Vagina (tissue), 2 donors: ENCODE results near the gene DHPS. TPM values are rescaled to one million over a fixed set of nuclear protein-coding genes. Genes with fewer than 3 reads are reported as not detected.
A peak's percentile ranks its signal among the peaks of the same experiment; 100 is the strongest.
"Not testable (repeated sequence)": the region's sequence is repeated elsewhere in the genome, so short reads cannot be mapped to it uniquely, and the experiment has no call there.

Source experiments
- DNase-seq, 2 donors: peaks; one replicate each; pipeline ENCODE4 v3.0.0-alpha.2; 2017; ENCODE audit errors: extremely low spot score in 2 of 2
- H3K27ac ChIP-seq: fragments of 200-600 bp; sonication (generic); one replicate; pipeline ENCODE4 v1.5.1; 2019
- H3K27me3 ChIP-seq: fragments of 200-600 bp; sonication (generic); one replicate; pipeline ENCODE4 v1.5.1; 2019
- H3K36me3 ChIP-seq, 2 donors: fragments of 200-600 bp; sonication (generic); one replicate each; pipeline ENCODE4 v1.5.1; 2017 to 2019
- H3K4me1 ChIP-seq: fragments of 200-600 bp; sonication (generic); one replicate; pipeline ENCODE4 v1.5.1; 2019
- H3K4me3 ChIP-seq, 2 donors: fragments of 200-600 bp; sonication (generic); 1 replicate in 1 of 2; 2 replicates in 1 of 2; pipeline ENCODE4 v1.5.1; 2016 to 2019
- H3K9me3 ChIP-seq: fragments of 200-600 bp; sonication (generic); one replicate; pipeline ENCODE4 v1.5.1; 2019
- POLR2A ChIP-seq, 2 donors: fragments of 450-650 bp; IDR thresholded peaks; one replicate each; pipeline ENCODE4 v1.6.1; 2017; ENCODE audit warnings: antibody characterized with exemption in 2 of 2, mild to moderate bottlenecking in 2 of 2, moderate library complexity in 2 of 2
- POLR2AphosphoS5 ChIP-seq, 2 donors: sonication (generic); formaldehyde crosslinking; IDR thresholded peaks; one replicate each; pipeline ENCODE4 v1.9.0; 2017; ENCODE audit warnings: antibody characterized with exemption in 2 of 2, mild to moderate bottlenecking in 2 of 2, low read depth in 1 of 2; ENCODE audit not compliant: insufficient read depth in 1 of 2
- intact Hi-C: fragments of 100-400 bp; cut with DNase I; formaldehyde crosslinking; loops from one replicate; pipeline ENCODE4 v1.15.1; 2023
- total RNA-seq: library from RNA; depleted of rRNA; stranded (reverse); fragments of >200 nt; gene quantifications from one replicate; pipeline ENCODE4 v1.2.3, GENCODE V29; 2016
- TF ChIP-seq, protein P1 (sequence below), 3 experiments: fragments of 450-650 bp in 2 of 3; fragments of 200-600 bp in 1 of 3; sonication (generic) in 1 of 3; IDR thresholded peaks; one replicate each; pipeline ENCODE4 v1.5.1; 2017 to 2019; ENCODE audit warnings: antibody characterized with exemption in 3 of 3, mild to moderate bottlenecking in 2 of 3, moderate library complexity in 2 of 3

DHPS gene
- total RNA-seq, 1 donor from 2014 or later = 119 TPM

DNA sequence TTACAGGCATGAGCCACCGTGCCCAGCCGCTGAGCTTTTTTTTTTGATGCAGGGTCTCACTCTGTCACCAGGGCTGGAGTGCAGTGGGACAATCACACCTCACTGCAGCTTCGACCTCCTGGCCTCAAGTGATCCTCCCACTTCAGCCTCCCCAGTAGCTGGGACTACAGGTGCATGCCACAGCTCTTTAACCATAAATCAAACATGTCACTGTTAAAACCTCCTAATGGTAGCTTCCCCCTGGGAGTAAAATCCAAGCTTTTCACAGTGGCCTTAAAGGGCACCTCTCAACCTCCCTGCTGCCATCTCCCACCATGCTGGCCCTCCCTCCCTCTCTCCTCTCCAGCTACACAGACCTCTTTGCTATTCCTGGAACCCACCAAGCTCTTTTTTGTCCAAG lies 4.2 kb upstream of the DHPS start:
- H3K4me3 ChIP-seq = no peak overlapping the region
- H3K9me3 ChIP-seq = no peaks in the 10 kb centered on the region
- no peaks in the 10 kb centered on the region for H3K27me3 ChIP-seq
- intact Hi-C loops = no loop called here
- H3K36me3 ChIP-seq = no peaks in the 10 kb centered on the region
- no peak for DNase-seq
- no peak for TF ChIP-seq POLR2A (IDR thresholded peaks at IDR 0.05)
- TF ChIP-seq, protein P1, sequence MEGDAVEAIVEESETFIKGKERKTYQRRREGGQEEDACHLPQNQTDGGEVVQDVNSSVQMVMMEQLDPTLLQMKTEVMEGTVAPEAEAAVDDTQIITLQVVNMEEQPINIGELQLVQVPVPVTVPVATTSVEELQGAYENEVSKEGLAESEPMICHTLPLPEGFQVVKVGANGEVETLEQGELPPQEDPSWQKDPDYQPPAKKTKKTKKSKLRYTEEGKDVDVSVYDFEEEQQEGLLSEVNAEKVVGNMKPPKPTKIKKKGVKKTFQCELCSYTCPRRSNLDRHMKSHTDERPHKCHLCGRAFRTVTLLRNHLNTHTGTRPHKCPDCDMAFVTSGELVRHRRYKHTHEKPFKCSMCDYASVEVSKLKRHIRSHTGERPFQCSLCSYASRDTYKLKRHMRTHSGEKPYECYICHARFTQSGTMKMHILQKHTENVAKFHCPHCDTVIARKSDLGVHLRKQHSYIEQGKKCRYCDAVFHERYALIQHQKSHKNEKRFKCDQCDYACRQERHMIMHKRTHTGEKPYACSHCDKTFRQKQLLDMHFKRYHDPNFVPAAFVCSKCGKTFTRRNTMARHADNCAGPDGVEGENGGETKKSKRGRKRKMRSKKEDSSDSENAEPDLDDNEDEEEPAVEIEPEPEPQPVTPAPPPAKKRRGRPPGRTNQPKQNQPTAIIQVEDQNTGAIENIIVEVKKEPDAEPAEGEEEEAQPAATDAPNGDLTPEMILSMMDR (IDR thresholded peaks at IDR 0.05) = no peak
- TF ChIP-seq POLR2AphosphoS5 (IDR thresholded peaks at IDR 0.05; ENCODE audit: insufficient read depth in 1 of 2, low read depth in 1 of 2) = no peak
- H3K27ac ChIP-seq = no peak overlapping the region
- peaks cover 2% of the 10 kb centered on the region for H3K4me1 ChIP-seq

DNA sequence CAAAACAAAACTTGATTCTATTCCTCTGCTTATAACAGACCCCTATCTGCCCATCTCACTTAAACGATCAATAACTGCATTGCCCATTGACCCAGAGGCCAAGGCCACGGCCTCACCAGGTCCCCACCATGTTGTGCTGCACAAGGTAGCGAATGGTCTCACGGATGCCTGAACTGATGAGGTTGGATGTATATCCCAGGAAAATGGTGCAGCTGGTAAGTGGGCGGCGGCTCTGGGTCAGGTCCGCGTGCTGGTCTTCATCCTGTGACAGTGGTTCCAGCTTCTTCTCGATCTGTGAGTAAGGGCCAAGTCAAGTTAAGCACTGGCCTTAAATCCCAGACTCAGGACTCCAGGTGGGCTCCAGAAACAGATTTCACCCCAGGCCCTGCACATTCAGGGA lies 1.6 kb downstream of the DHPS start:
- no peaks in the 10 kb centered on the region for H3K27me3 ChIP-seq
- no peak overlapping the region for H3K4me3 ChIP-seq
- peaks cover 24% of the 10 kb centered on the region for H3K4me1 ChIP-seq
- intact Hi-C loops = no loop called here
- DNase-seq = no peak
- H3K9me3 ChIP-seq = no peaks in the 10 kb centered on the region
- H3K36me3 ChIP-seq = peaks cover 0 to 49% of the 10 kb centered on the region in 2 donors
- H3K27ac ChIP-seq = no peak overlapping the region
- TF ChIP-seq, protein P1 (IDR thresholded peaks at IDR 0.05) = no peak
- TF ChIP-seq POLR2AphosphoS5 (IDR thresholded peaks at IDR 0.05; ENCODE audit: insufficient read depth in 1 of 2, low read depth in 1 of 2) (no peak), POLR2A (IDR thresholded peaks at IDR 0.05) (no peak)

GRCh38 chr19:12678039-12678438 lies 3.6 kb downstream of the DHPS start:
- Histone ChIP-seq H3K36me3 (peaks cover 0 to 65% of the 10 kb centered on the region in 2 donors), H3K4me1 (peaks cover 24% of the 10 kb centered on the region)
- H3K27me3 ChIP-seq, H3K4me3 ChIP-seq, H3K27ac ChIP-seq, H3K9me3 ChIP-seq, DNase-seq, intact Hi-C loops: not testable (repeated sequence)

GRCh38 chr19:12676928-12677327 lies 4.8 kb downstream of the DHPS start:
- no peak for TF ChIP-seq POLR2A (IDR thresholded peaks at IDR 0.05)
- TF ChIP-seq, protein P1 (IDR thresholded peaks at IDR 0.05) = no peak
- no peak for TF ChIP-seq POLR2AphosphoS5 (IDR thresholded peaks at IDR 0.05; ENCODE audit: insufficient read depth in 1 of 2, low read depth in 1 of 2)
- intact Hi-C loops = loop anchor here (2.0 kb wide), 1 partner anchor 50 kb away; no protein-coding TSS in a partner anchor
- H3K9me3 ChIP-seq = no peaks in the 10 kb centered on the region
- no peak for DNase-seq
- H3K36me3 ChIP-seq = peaks cover 0 to 71% of the 10 kb centered on the region in 2 donors
- no peaks in the 10 kb centered on the region for H3K27me3 ChIP-seq
- H3K4me1 ChIP-seq = peaks cover 24% of the 10 kb centered on the region
- no peak overlapping the region for H3K27ac ChIP-seq
- no peak overlapping the region for H3K4me3 ChIP-seq

DNA sequence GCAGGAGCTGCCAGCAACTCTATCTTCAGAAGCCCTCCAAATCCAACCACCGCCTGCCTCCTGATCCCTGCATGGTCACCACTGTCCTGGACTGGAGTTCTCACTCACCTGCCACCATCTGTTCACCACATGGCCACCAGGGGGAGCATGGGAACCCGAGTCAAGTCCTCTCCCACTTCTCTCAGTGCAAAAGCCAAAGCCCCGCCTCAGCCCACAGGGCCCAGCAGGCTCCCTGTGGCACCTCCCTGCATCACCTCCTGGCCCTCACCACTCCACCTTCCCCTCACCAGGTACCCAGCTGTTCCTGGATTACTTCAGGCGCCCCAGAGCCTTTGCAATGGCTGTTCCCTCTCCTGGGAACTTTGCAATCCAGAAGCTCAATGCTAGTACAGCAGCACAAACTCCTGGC lies 5.3 kb downstream of the DHPS start:
- intact Hi-C loops = loop anchor here (2.0 kb wide), 1 partner anchor 50 kb away; no protein-coding TSS in a partner anchor
- DNase-seq = no peak
- Histone ChIP-seq H3K27ac (no peak overlapping the region), H3K27me3 (no peaks in the 10 kb centered on the region), H3K9me3 (no peaks in the 10 kb centered on the region), H3K4me3 (no peak overlapping the region), H3K4me1 (peaks cover 24% of the 10 kb centered on the region), H3K36me3 (peaks cover 0 to 71% of the 10 kb centered on the region in 2 donors)
- TF ChIP-seq POLR2A (IDR thresholded peaks at IDR 0.05) (no peak), POLR2AphosphoS5 (IDR thresholded peaks at IDR 0.05; ENCODE audit: insufficient read depth in 1 of 2, low read depth in 1 of 2) (no peak)
- TF ChIP-seq, protein P1 (IDR thresholded peaks at IDR 0.05) = peak; percentile 61 to 69 (median 65)
